CD4-positive, alpha-beta T cell treated with Interleukin-2 at 100 ng/mL for 4 hours (primary cell): Measurements from ENCODE around the gene ALG14.
A peak's percentile ranks its signal among the peaks of the same experiment; 100 is the strongest.

Source experiments
- DNase-seq: peaks from one replicate; pipeline ENCODE4 v3.0.0-alpha.2; 2020; ENCODE audit warnings: low spot score

ALG14 gene

GRCh38 chr1:94980582-94981574 is 91.9 kb downstream of the ALG14 start:
- no peak for DNase-seq

- DNase-seq: no peak
Measured at GRCh38 chr1:94979656-94980581, 92.8 kb downstream of the ALG14 start.

- no peak for DNase-seq
Measured at GRCh38 chr1:94979131-94979530, 93.6 kb downstream of the ALG14 start.

- DNase-seq: no peak
Measured at GRCh38 chr1:94978401-94978800, 94.3 kb downstream of the ALG14 start.

GRCh38 chr1:94976971-94977548 is 95.7 kb downstream of the ALG14 start:
- no peak for DNase-seq

GRCh38 chr1:94974824-94975223 is 97.9 kb downstream of the ALG14 start:
- no peak for DNase-seq

GRCh38 chr1:94974241-94974640 is 98.5 kb downstream of the ALG14 start:
- DNase-seq: no peak

- no peak for DNase-seq
Measured at GRCh38 chr1:94973309-94973922, 99.3 kb downstream of the ALG14 start.

- no peak for DNase-seq
Measured at GRCh38 chr1:94971491-94971924, 101.2 kb downstream of the ALG14 start.

GRCh38 chr1:94970783-94971182 is 102.0 kb downstream of the ALG14 start:
- DNase-seq: no peak

GRCh38 chr1:94969137-94969536 is 103.6 kb downstream of the ALG14 start:
- no peak for DNase-seq

GRCh38 chr1:94966033-94966432 is 106.7 kb downstream of the ALG14 start:
- no peak for DNase-seq

GRCh38 chr1:94963864-94964263 is 108.9 kb downstream of the ALG14 start:
- DNase-seq: no peak

GRCh38 chr1:94962409-94963265 is 110.1 kb downstream of the ALG14 start:
- DNase-seq: peak; percentile 37

- DNase-seq: no peak
Measured at GRCh38 chr1:94961988-94962387, 110.8 kb downstream of the ALG14 start.

- no peak for DNase-seq
Measured at GRCh38 chr1:94961582-94961981, 111.2 kb downstream of the ALG14 start.

- no peak for DNase-seq
Measured at GRCh38 chr1:94958081-94958480, 114.7 kb downstream of the ALG14 start.

GRCh38 chr1:94955767-94956632 is 116.8 kb downstream of the ALG14 start:
- no peak for DNase-seq

GRCh38 chr1:94954263-94955220 is 118.2 kb downstream of the ALG14 start:
- no peak for DNase-seq
